HUES6 (cell line): ENCODE data around the gene SLC25A45.
"Not testable (repeated sequence)": the region's sequence is repeated elsewhere in the genome, so short reads cannot be mapped to it uniquely, and the experiment has no call there.

ENCODE experiments used
- H3K27ac ChIP-seq: 2 replicates; pipeline ENCODE4 v1.7.0; 2013; ENCODE audit warnings: low read depth, mild to moderate bottlenecking, low read length, inconsistent platforms
- H3K27me3 ChIP-seq: 2 replicates; pipeline ENCODE4 v1.6.1; 2013; ENCODE audit warnings: low read length; ENCODE audit not compliant: control insufficient read depth, insufficient read depth
- H3K36me3 ChIP-seq: 2 replicates; pipeline ENCODE4 v1.6.1; 2013; ENCODE audit warnings: low read length; ENCODE audit not compliant: control insufficient read depth, insufficient read depth
- H3K4me1 ChIP-seq: 2 replicates; pipeline ENCODE4 v1.6.1; 2013; ENCODE audit warnings: low read length; ENCODE audit not compliant: control insufficient read depth, insufficient read depth
- H3K4me3 ChIP-seq: 2 replicates; pipeline ENCODE4 v1.5.1; 2013; ENCODE audit warnings: low read depth, low read length
- H3K9ac ChIP-seq: one replicate; pipeline ENCODE4 v1.6.1; 2013; ENCODE audit warnings: mild to moderate bottlenecking, low read length
- H3K9me3 ChIP-seq: 2 replicates; pipeline ENCODE4 v1.6.1; 2013; ENCODE audit warnings: low read depth, low read length; ENCODE audit not compliant: control insufficient read depth, insufficient read depth

The SLC25A45 gene

GRCh38 chr11:65413077-65413664, 30.7 kb upstream of the SLC25A45 start:
- peaks cover 28% of the 10 kb centered on the region for H3K4me1 ChIP-seq
- peaks cover 35% of the 10 kb centered on the region for H3K36me3 ChIP-seq
- H3K27me3 ChIP-seq, H3K4me3 ChIP-seq, H3K9ac ChIP-seq, H3K27ac ChIP-seq, H3K9me3 ChIP-seq: not testable (repeated sequence)

- H3K9me3 ChIP-seq, result no peaks in the 10 kb centered on the region
- H3K27ac ChIP-seq, result no peak overlapping the region
- peaks cover 21% of the 10 kb centered on the region for H3K4me1 ChIP-seq
- H3K27me3 ChIP-seq, result no peaks in the 10 kb centered on the region
- peaks cover 35% of the 10 kb centered on the region for H3K36me3 ChIP-seq
- H3K4me3 ChIP-seq, result no peak overlapping the region
- no peak overlapping the region for H3K9ac ChIP-seq
Observed at GRCh38 chr11:65412271-65413076, 30.0 kb upstream of the SLC25A45 start.

- no peaks in the 10 kb centered on the region for H3K27me3 ChIP-seq
- no peaks in the 10 kb centered on the region for H3K9me3 ChIP-seq
- H3K9ac ChIP-seq, result no peak overlapping the region
- peaks cover 37% of the 10 kb centered on the region for H3K36me3 ChIP-seq
- no peak overlapping the region for H3K4me3 ChIP-seq
- no peak overlapping the region for H3K27ac ChIP-seq
- peaks cover 13% of the 10 kb centered on the region for H3K4me1 ChIP-seq
Observed at GRCh38 chr11:65411681-65412070, 29.2 kb upstream of the SLC25A45 start.

DNA sequence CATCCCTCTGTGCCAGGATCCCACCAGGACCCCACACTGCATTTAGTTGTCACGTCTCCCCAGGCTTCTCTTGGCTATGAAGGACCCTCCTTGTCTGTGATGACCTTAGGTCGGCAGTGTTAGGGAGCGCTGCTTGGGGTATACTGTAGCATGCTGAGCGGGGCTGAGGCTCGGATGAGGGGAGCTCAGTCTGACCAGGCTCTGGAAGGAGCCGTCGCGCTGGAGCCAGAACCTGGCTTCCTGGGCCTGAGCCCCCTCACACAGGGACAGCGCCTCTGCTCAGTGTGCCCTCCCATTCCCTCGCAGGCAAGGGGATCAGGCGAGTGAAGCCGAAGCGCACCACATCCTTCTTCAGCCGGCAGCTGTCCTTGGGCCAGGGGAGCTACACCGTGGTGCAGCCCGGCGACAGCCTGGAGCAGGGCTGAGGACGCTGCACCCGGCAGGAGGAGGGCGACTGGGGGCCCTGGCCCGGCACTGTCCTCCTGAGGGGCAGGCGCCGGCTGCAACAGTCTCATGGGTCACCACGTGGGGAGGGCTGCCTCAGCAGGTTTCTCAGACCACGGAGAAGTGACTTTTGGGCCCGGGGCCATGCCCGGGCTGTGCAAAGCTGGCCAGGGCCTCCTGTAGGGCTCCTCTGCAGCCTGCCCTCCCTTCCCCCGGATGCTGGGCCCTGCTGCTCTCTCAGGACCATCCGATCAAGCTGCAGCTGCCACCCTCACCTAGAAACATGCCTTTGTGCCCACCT, 28.7 kb upstream of the SLC25A45 start:
- no peak overlapping the region for H3K9ac ChIP-seq
- H3K27me3 ChIP-seq, result no peaks in the 10 kb centered on the region
- no peak overlapping the region for H3K27ac ChIP-seq
- peaks cover 9% of the 10 kb centered on the region for H3K4me1 ChIP-seq
- no peaks in the 10 kb centered on the region for H3K9me3 ChIP-seq
- H3K36me3 ChIP-seq, result peaks cover 37% of the 10 kb centered on the region
- no peak overlapping the region for H3K4me3 ChIP-seq

GRCh38 chr11:65404638-65405339, 22.3 kb upstream of the SLC25A45 start:
- peaks cover 4% of the 10 kb centered on the region; the same call in 1 of the 2 replicates for H3K4me1 ChIP-seq
- H3K4me3 ChIP-seq, result no peak overlapping the region
- no peaks in the 10 kb centered on the region for H3K27me3 ChIP-seq
- no peaks in the 10 kb centered on the region for H3K9me3 ChIP-seq
- H3K9ac ChIP-seq, result no peak overlapping the region
- H3K36me3 ChIP-seq, result peaks cover 56% of the 10 kb centered on the region
- no peak overlapping the region for H3K27ac ChIP-seq

GRCh38 chr11:65404210-65404609, 21.8 kb upstream of the SLC25A45 start:
- H3K36me3 ChIP-seq, result peaks cover 54% of the 10 kb centered on the region
- H3K4me1 ChIP-seq, result peaks cover 4% of the 10 kb centered on the region; the same call in 1 of the 2 replicates
- no peak overlapping the region for H3K9ac ChIP-seq
- no peaks in the 10 kb centered on the region for H3K27me3 ChIP-seq
- no peaks in the 10 kb centered on the region for H3K9me3 ChIP-seq
- no peak overlapping the region for H3K27ac ChIP-seq
- H3K4me3 ChIP-seq, result no peak overlapping the region

- Histone ChIP-seq H3K9ac (no peak overlapping the region), H3K36me3 (peaks cover 52% of the 10 kb centered on the region), H3K4me1 (peaks cover 4% of the 10 kb centered on the region; the same call in 1 of the 2 replicates), H3K4me3 (no peak overlapping the region), H3K9me3 (no peaks in the 10 kb centered on the region), H3K27ac (no peak overlapping the region), H3K27me3 (no peaks in the 10 kb centered on the region)
Observed at GRCh38 chr11:65403607-65404121, 21.2 kb upstream of the SLC25A45 start.

DNA sequence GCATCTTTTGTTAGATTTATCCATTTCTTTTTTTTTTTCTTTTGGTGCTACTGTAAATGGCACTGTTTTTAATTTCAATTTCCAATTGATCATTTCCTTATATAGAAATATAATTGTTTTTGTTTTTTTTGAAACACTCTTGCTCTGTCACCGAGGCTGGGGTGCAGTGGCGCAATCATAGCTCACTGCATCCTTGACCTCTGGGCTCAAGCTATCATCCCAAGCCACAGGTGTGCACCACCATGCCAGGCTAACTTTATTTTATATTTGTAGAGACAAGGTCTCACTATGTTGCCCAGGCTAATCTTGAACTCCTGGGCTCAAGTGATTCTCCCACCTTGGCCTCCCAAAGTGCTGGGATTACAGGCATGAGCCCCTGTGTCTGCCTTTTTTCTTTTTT, 20.3 kb upstream of the SLC25A45 start:
- Histone ChIP-seq H3K36me3 (peaks cover 53% of the 10 kb centered on the region), H3K27ac (no peak overlapping the region), H3K4me3 (no peak overlapping the region), H3K27me3 (no peaks in the 10 kb centered on the region), H3K9ac (no peak overlapping the region), H3K9me3 (no peaks in the 10 kb centered on the region), H3K4me1 (peaks cover 4% of the 10 kb centered on the region; the same call in 1 of the 2 replicates)

GRCh38 chr11:65401803-65402248, 19.4 kb upstream of the SLC25A45 start:
- Histone ChIP-seq H3K27me3 (no peaks in the 10 kb centered on the region), H3K4me3 (no peak overlapping the region), H3K9ac (no peak overlapping the region), H3K36me3 (peaks cover 58% of the 10 kb centered on the region), H3K4me1 (peaks cover 4% of the 10 kb centered on the region; the same call in 1 of the 2 replicates), H3K9me3 (no peaks in the 10 kb centered on the region), H3K27ac (no peak overlapping the region)

DNA sequence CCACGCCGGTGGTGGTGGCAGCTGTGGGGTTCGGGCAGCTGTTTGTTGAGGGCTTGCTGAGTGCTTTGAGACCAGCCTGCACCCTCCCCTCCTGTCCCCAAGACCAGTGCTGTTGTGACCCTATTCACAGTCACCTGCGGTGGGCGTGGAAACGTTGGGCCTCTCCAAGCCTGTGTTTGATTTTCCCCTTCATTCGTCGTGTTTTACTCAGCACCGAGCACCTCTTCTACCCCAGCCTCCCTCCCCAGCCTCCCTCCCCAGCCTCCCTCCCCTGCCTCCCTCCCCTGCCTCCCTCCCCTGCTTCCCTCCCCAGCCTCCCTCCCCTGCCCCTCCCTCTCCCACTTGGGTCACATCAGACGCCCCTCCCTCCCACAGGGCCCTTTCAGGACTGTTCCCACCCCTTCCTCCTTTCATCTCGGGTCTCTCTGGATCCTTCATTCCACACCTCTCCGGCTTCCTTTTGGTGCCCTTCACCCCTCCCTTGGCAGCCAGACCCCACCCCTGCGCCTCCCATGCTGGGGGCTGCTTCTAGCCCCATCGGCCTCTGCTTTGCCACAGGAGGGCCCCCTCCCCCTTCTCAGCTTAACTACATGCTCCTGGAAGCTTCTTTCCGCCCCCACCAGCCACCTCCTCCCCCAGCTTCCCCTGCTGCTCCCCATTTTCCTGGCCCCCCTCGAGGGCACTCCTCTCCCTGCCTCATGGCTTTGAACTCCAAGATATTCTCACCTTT, 18.8 kb upstream of the SLC25A45 start:
- no peak overlapping the region for H3K4me3 ChIP-seq
- no peak overlapping the region for H3K9ac ChIP-seq
- H3K27ac ChIP-seq, result no peak overlapping the region
- H3K27me3 ChIP-seq, result no peaks in the 10 kb centered on the region
- no peaks in the 10 kb centered on the region for H3K9me3 ChIP-seq
- H3K36me3 ChIP-seq, result peaks cover 59% of the 10 kb centered on the region
- H3K4me1 ChIP-seq, result peaks cover 4% of the 10 kb centered on the region; the same call in 1 of the 2 replicates
